ENCODE results near the gene DMWD.

DMWD gene

GRCh38 chr19:45765702-45766295, 26.8 kb downstream of the DMWD start:
- TF ChIP-seq CTCF (IDR thresholded peaks at IDR 0.05), result no peak

DNA sequence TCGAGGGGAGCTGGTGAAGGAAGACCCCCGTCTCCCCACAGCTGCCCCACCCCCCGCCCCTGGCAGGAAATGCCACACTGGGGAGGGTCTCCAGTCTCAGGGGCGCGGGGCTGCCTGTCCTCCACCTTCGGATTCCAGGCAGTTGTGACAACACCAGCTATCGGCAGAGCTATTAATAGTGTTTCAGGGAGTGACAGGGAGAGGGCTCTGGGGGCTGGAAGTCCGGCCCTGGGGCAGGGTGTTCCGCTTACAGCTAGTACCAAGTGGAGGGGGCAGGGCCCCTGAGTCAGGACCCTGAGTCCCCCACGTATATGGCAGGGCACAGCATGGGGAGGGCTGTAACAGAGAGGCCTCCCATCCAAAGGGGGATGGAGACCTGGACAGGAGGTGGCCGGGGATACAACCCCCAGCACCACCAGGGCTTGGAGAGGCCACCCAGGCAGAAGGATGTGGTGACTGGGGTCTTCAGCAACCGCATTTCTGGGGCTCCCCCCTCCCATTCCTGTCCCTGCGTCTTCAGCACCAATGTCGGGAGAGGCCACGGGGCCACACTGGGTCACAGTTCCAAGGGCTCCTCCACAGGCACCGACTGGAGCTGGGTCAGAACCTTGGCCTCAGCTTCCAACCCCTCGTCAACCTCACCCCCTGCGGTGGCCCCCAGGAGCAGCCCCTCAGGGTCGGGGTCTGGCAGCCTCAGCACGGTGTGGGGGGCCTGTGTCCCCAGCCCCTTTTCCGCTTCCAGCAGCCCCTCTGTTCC, 27.5 kb downstream of the DMWD start:
- TF ChIP-seq CTCF (IDR thresholded peaks at IDR 0.05), result no peak

GRCh38 chr19:45764475-45764874, 28.2 kb downstream of the DMWD start:
- TF ChIP-seq CTCF (IDR thresholded peaks at IDR 0.05), result no peak

DNA sequence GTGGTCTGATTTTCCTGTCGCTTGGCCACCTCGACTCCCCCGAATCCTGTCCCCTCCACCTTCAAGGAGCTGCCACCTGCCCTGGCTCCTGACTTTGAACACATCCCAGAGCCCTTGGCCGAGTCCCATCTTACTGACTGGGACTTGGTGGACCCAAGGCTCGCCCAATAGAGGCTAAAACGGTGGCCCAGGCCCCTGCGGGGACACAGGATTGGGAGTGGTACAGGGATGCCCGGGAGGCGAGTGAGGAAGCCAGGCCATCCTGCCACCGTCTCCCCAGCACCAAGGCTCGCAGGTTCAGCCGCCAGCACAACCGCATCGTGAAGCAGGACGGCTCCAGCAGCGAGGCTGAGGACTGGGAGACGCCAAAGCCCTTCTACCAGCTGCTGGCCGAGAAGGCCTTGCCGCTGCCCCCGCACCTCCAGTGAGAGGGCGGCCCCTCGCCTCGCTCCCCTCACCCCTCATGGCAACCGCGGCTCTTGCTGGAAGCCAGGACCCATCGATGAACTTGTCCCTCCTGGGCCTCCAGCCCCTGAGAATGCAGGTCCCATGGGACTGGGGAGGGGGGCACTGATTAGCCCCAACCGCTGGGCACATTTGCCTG, 28.9 kb downstream of the DMWD start:
- no peak for TF ChIP-seq CTCF (IDR thresholded peaks at IDR 0.05)

DNA sequence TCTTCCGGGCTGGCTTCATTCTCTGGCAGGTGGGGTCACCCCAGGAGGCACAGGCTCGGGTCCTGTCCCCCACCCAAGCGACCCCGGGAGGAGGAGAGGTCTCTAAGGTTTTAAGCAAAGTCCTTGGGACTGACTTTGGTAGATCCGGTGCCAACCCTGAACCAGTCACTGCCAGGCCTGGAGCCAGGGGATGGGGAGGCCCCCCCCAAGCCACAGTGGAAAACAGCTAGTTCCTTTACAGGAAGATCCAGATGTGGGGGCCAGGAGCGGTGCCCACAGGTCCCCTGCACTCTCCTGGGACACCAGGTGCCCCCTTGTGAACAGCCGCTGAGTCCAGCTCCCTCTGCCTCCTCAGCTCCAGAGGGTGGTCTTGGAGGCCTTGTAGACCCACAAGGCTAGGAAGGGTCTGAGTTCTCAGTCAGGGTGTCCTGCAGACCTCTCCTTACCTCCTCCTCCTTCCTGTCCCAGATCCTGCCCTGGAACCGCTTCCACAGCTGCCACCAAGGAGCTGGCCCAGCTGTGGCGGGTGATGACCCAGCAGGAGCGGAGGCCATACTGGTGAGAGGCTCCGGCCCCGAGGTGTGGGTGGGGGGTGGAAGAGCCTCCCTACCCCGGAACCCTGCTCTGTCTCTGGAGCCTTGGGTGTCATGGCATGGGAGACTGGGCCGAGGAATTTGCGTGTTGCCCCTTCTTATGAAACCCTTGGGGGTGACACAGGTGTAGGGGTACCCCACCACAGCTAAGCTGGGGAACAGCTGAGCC, 29.6 kb downstream of the DMWD start:
- no peak for TF ChIP-seq CTCF (IDR thresholded peaks at IDR 0.05)

- TF ChIP-seq CTCF (IDR thresholded peaks at IDR 0.05), result no peak
Measured at GRCh38 chr19:45761714-45762113, 30.9 kb downstream of the DMWD start.

DNA sequence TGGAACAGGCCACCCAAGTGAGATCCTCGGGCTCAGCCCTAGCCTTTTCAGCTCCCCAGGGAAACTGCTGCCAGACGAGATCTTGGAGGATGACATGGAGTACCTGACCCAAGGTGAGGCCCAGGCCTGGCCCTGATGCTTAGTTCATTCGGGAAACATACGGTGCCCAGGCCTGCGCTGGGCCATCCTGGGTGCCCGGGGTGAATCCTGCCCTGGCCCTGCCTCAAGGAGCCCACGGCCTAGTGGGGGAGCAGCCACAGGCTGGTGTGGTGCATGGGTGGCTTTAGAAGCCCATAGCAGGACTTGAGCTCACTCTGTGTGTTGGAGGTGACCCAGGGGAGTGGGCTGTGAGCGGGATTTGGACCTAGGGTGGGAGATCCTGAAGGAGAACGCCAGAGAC, 33.7 kb downstream of the DMWD start:
- no peak for TF ChIP-seq CTCF (IDR thresholded peaks at IDR 0.05)
